Measurements from ENCODE around the gene RIBC2. TPM values are rescaled to one million over a fixed set of nuclear protein-coding genes. Genes with fewer than 3 reads are reported as not detected.

Gene RIBC2
- total RNA-seq, 1 experiment from 2014 or later: 2.9 TPM

- POLR2A ChIA-PET: no interaction called here
- CTCF ChIA-PET: no interaction called here
- no peaks in the 10 kb centered on the region for H3K9me3 ChIP-seq (ENCODE audit: control insufficient read depth, insufficient read depth, low read depth, low read length)
- H3K27ac ChIP-seq (ENCODE audit: low read length): no peak overlapping the region
- no peaks in the 10 kb centered on the region for H3K36me3 ChIP-seq (ENCODE audit: control insufficient read depth, insufficient read depth, low read length)
- ATAC-seq (no peak), DNase-seq (ENCODE audit: low read depth, low spot score) (no peak)
- H3K27me3 ChIP-seq (ENCODE audit: control insufficient read depth, insufficient read depth, low read length): no peaks in the 10 kb centered on the region
- in situ Hi-C loops (cut with HindIII; ENCODE audit: low pct_unique_long_range_greater_than_20kb, low sequenced_read_pairs): no loop called here
- no peaks in the 10 kb centered on the region for H3K4me1 ChIP-seq (ENCODE audit: control insufficient read depth, insufficient read depth, low read length)
- intact Hi-C loops (cut with micrococcal nuclease; ENCODE audit: unreplicated experiment): no loop called here
- TF ChIP-seq SIN3A (IDR thresholded peaks at IDR 0.05; ENCODE audit: borderline replicate concordance, insufficient read depth, low read depth, low read length): no peak
- no peak for TF ChIP-seq POLR2AphosphoS5 (IDR thresholded peaks at IDR 0.05; ENCODE audit: low read depth, low read length)
- no peak for TF ChIP-seq CTCF (IDR thresholded peaks at IDR 0.05)
- TF ChIP-seq, protein P1, sequence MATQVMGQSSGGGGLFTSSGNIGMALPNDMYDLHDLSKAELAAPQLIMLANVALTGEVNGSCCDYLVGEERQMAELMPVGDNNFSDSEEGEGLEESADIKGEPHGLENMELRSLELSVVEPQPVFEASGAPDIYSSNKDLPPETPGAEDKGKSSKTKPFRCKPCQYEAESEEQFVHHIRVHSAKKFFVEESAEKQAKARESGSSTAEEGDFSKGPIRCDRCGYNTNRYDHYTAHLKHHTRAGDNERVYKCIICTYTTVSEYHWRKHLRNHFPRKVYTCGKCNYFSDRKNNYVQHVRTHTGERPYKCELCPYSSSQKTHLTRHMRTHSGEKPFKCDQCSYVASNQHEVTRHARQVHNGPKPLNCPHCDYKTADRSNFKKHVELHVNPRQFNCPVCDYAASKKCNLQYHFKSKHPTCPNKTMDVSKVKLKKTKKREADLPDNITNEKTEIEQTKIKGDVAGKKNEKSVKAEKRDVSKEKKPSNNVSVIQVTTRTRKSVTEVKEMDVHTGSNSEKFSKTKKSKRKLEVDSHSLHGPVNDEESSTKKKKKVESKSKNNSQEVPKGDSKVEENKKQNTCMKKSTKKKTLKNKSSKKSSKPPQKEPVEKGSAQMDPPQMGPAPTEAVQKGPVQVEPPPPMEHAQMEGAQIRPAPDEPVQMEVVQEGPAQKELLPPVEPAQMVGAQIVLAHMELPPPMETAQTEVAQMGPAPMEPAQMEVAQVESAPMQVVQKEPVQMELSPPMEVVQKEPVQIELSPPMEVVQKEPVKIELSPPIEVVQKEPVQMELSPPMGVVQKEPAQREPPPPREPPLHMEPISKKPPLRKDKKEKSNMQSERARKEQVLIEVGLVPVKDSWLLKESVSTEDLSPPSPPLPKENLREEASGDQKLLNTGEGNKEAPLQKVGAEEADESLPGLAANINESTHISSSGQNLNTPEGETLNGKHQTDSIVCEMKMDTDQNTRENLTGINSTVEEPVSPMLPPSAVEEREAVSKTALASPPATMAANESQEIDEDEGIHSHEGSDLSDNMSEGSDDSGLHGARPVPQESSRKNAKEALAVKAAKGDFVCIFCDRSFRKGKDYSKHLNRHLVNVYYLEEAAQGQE (IDR thresholded peaks at IDR 0.05; ENCODE audit: insufficient read depth in 1 of 2, low read depth in 2 of 2, low read length in 1 of 2): no peak
- TF ChIP-seq TCF7L2 (IDR thresholded peaks at IDR 0.05; ENCODE audit: low read depth, low read length): no peak
- BruUV-seq (replicated peaks): no TSS peak
- H3K4me3 ChIP-seq (ENCODE audit: low read depth in 2 of 2, low read length in 2 of 2): no peak overlapping the region
Observed at GRCh38 chr22:45399712-45400445, 13.6 kb upstream of the RIBC2 start.

DNA sequence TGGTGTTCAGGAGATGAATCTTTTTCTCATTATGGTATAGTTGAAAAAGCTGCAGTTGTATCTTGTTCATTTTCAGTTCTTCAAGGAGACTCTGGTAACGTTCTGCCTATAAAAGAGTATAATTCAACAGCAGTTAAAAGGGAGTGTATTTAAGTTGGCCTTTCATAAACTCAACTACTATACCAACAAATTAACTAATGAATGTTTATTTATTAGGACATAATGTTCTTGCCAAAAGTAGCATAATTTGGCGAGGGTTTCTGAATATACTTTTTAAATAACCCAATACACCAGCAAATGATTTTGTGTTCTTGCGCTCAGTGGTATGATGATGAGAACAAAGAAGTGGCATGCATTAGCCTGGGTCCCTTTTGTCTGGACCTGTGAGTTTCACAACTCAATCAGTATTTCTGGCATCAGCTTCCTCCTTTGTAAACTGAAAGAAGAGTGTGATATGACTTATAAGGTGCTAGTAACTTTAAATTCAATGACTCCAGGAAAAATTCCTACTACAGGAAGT, 11.0 kb upstream of the RIBC2 start:
- H3K4me1 ChIP-seq (ENCODE audit: control insufficient read depth, insufficient read depth, low read length): no peaks in the 10 kb centered on the region
- ChIA-PET POLR2A (no interaction called here), CTCF (no interaction called here)
- no peak overlapping the region for H3K27ac ChIP-seq (ENCODE audit: low read length)
- no peaks in the 10 kb centered on the region; the same call in 1 of the 2 replicates for H3K36me3 ChIP-seq (ENCODE audit: control insufficient read depth, insufficient read depth, low read length)
- BruUV-seq (replicated peaks): no TSS peak
- no peak for ATAC-seq
- H3K27me3 ChIP-seq (ENCODE audit: control insufficient read depth, insufficient read depth, low read length): no peaks in the 10 kb centered on the region
- H3K9me3 ChIP-seq (ENCODE audit: control insufficient read depth, insufficient read depth, low read depth, low read length): no peaks in the 10 kb centered on the region
- TF ChIP-seq POLR2AphosphoS5 (IDR thresholded peaks at IDR 0.05; ENCODE audit: low read depth, low read length) (no peak), SIN3A (IDR thresholded peaks at IDR 0.05; ENCODE audit: borderline replicate concordance, insufficient read depth, low read depth, low read length) (no peak), CTCF (IDR thresholded peaks at IDR 0.05) (no peak), TCF7L2 (IDR thresholded peaks at IDR 0.05; ENCODE audit: low read depth, low read length) (no peak)
- TF ChIP-seq, protein P1 (IDR thresholded peaks at IDR 0.05; ENCODE audit: insufficient read depth in 1 of 2, low read depth in 2 of 2, low read length in 1 of 2): no peak
- H3K4me3 ChIP-seq (ENCODE audit: low read depth in 2 of 2, low read length in 2 of 2): no peak overlapping the region
- intact Hi-C loops (cut with micrococcal nuclease; ENCODE audit: unreplicated experiment): no loop called here
- DNase-seq (ENCODE audit: low read depth, low spot score): no peak
- in situ Hi-C loops (cut with HindIII; ENCODE audit: low pct_unique_long_range_greater_than_20kb, low sequenced_read_pairs): no loop called here

All from Panc1 (cell line).